Spleen (tissue), 7 donors: ENCODE results near the gene ZG16.
"Not testable (repeated sequence)": the region's sequence is repeated elsewhere in the genome, so short reads cannot be mapped to it uniquely, and the experiment has no call there.

ENCODE experiments used
- CTCF ChIP-seq, 11 experiments: fragments of 200-600 bp in 7 of 11; fragments of 450-650 bp in 4 of 11; sonication (generic) in 4 of 11; IDR thresholded peaks in 8 of 11; conservative IDR thresholded peaks in 3 of 11; 1 replicate in 7 of 11; 2 replicates in 4 of 11; pipeline versions ENCODE4 v1.4.0 to v1.8.0; 2016 to 2021; ENCODE audit warnings: antibody characterized with exemption in 11 of 11, inconsistent platforms in 4 of 11, mild to moderate bottlenecking in 1 of 11
- POLR2A ChIP-seq, 3 donors: fragments of 450-650 bp; IDR thresholded peaks; one replicate each; pipeline ENCODE4 v1.5.1; 2017; ENCODE audit warnings: antibody characterized with exemption in 3 of 3, mild to moderate bottlenecking in 1 of 3
- POLR2AphosphoS5 ChIP-seq, 3 donors: sonication (generic); formaldehyde crosslinking; IDR thresholded peaks; one replicate each; pipeline ENCODE4 v1.5.1; 2017; ENCODE audit warnings: antibody characterized with exemption in 3 of 3
- donor health status: DM: no; HTN: no; CAD: no; lungs with moderate emphysema.
- donor health status: DM: no; HTN: no; CAD: no.
- donor health status: DM: no; HTN: no; CAD: no.

- TF ChIP-seq CTCF (IDR thresholded peaks at IDR 0.05 in 8 of 11, conservative IDR thresholded peaks at IDR 0.05 in 3 of 11); POLR2AphosphoS5 (IDR thresholded peaks at IDR 0.05); POLR2A (IDR thresholded peaks at IDR 0.05): not testable (repeated sequence)
These were observed 5.7 kb upstream of the ZG16 start for GRCh38 chr16:29772330-29772729.
